Measurements from ENCODE around the gene CCDC78. TPM values are rescaled to one million over a fixed set of nuclear protein-coding genes. Genes with fewer than 3 reads are reported as not detected.

CCDC78 gene
- total RNA-seq, 1 donor from 2014 or later: 2.5 TPM

DNA sequence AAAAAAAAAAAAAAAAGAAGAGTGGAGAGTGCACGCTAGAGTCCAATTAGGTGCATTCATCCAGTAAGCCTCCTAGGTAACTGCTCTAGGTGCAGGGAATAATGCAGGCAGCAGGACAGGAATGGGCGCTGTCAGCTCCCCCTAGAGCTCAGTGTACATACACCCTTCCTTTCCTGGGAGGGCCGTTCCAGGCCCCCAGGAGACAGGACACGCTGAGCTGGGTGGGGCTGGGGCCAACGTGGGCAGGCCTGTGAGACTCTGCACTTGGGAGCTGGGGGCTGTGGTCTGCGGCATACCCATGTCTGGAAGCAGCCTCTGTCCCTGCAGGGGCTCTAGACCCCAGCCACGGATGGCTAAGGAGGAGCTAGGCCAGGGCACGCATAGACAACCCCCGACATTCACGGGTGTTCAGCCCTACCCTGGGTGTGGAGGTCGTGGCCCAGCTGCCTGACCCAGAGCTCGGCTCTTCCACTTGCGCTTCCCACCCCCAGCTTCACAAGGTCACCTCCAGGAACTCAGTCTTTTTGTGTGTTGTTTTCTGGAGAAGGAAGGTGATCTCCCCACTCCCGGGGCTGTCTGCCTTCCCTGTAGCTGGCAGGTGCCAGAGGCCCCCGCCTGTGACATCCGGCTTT lies 6.3 kb downstream of the CCDC78 start:
- H3K27me3 ChIP-seq (ENCODE audit: control insufficient read depth, insufficient read depth, low read length): no peaks in the 10 kb centered on the region
- no peak for DNase-seq (ENCODE audit: low read depth)

GRCh38 chr16:718922-719321 lies 7.3 kb downstream of the CCDC78 start:
- no peak for TF ChIP-seq CTCF (IDR thresholded peaks at IDR 0.05; ENCODE audit: insufficient read depth, low read length, poor library complexity, severe bottlenecking)
- H3K36me3 ChIP-seq (ENCODE audit: control insufficient read depth, insufficient read depth, low read length): no peaks in the 10 kb centered on the region
- H3K27me3 ChIP-seq (ENCODE audit: control insufficient read depth, insufficient read depth, low read length): no peaks in the 10 kb centered on the region
- no peak overlapping the region for H3K4me3 ChIP-seq (ENCODE audit: low read depth, low read length)
- no peak for DNase-seq (ENCODE audit: low read depth)

More for the DNA sequence above, 6.3 kb downstream of the CCDC78 start:
- Histone ChIP-seq H3K4me3 (ENCODE audit: low read depth, low read length) (peak overlapping the region; percentile 80), H3K36me3 (ENCODE audit: control insufficient read depth, insufficient read depth, low read length) (no peaks in the 10 kb centered on the region)
- peak; percentile 53 for TF ChIP-seq CTCF (IDR thresholded peaks at IDR 0.05; ENCODE audit: insufficient read depth, low read length, poor library complexity, severe bottlenecking)

DNA sequence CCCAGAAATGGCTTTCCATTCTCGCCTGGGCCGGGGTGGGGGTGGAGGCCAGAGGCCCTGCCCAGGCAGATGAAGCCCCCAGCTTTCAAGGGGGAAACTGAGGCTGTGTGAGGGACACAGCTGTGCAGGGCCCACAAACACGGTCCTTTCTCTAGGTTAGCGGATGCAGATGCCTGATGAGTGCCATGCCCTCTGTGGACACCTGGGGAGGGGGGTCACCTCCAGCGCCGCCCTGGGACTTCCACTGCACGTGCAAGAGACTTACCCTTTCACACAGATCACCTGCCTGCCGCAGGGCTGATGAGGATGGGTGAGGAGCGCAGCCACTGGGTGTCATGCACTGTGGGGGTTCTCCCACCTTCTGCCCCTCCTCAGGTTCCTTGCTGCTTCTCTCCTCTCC lies 7.9 kb downstream of the CCDC78 start:
- H3K27me3 ChIP-seq (ENCODE audit: control insufficient read depth, insufficient read depth, low read length): no peaks in the 10 kb centered on the region
- DNase-seq (ENCODE audit: low read depth): no peak
- no peak for TF ChIP-seq CTCF (IDR thresholded peaks at IDR 0.05; ENCODE audit: insufficient read depth, low read length, poor library complexity, severe bottlenecking)
- H3K4me3 ChIP-seq (ENCODE audit: low read depth, low read length): no peak overlapping the region
- H3K36me3 ChIP-seq (ENCODE audit: control insufficient read depth, insufficient read depth, low read length): no peaks in the 10 kb centered on the region

DNA sequence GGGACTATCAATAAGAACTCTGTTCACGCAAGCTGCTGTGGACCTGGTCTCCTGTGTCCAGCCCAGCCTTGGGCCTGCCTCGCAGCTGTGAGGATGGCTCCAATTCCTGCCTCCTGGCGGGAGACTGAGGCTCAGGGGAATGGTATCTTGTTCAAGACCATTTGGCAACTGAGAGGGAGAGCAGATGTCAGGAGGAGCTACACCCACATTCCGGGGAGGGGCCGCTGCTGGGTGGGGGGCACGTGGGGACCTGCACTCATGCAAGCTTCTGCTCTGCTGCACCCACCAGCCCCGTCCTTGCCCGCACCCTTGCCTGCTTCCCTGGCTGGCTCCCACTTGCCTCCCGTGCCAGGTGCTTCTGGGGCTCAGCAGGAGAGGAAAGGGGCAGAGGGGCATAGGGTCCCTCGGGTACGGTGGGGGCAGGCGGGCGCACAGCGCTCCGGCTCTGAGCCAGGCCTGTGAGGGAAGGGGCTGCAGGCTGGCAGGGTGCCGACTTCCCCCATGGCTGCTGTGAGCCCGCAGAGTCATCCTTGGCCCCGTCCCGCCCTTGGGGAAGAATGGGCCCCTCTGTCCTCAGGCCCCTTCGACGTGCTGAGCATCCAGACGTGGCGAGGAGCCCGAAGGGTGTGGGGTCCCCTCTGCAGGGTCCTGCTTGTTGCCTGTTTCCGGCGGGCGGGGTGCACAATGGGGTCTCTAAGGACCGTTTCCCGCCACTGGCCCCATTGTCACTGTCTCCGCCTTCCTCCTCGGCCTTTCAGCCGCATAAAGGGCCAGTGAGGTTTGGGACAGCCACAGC lies 8.6 kb downstream of the CCDC78 start:
- no peak overlapping the region for H3K4me3 ChIP-seq (ENCODE audit: low read depth, low read length)
- no peaks in the 10 kb centered on the region for H3K27me3 ChIP-seq (ENCODE audit: control insufficient read depth, insufficient read depth, low read length)
- DNase-seq (ENCODE audit: low read depth): no peak
- no peak for TF ChIP-seq CTCF (IDR thresholded peaks at IDR 0.05; ENCODE audit: insufficient read depth, low read length, poor library complexity, severe bottlenecking)
- H3K36me3 ChIP-seq (ENCODE audit: control insufficient read depth, insufficient read depth, low read length): no peaks in the 10 kb centered on the region

DNA sequence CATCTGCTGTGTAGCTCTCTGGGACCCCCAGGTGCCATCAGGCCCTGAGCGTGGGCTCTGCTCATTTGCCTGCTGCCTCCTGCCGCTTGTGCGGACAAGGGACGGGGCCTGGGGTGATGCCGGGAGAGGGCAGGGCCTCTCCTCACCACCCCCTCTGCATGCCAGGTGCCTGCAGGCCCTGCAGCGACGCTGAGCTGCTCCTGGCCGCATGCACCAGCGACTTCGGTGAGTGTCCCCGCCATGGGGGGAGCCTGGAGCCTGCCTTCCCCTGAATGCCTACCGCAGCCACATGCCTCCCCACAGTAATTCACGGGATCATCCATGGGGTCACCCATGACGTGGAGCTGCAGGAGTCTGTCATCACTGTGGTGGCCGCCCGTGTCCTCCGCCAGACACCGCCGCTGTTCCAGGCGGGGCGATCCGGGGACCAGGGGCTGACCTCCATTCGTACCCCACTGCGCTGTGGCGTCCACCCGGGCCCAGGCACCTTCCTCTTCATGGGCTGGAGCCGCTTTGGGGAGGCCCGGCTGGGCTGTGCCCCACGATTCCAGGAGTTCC lies 9.4 kb downstream of the CCDC78 start:
- Histone ChIP-seq H3K36me3 (ENCODE audit: control insufficient read depth, insufficient read depth, low read length) (no peaks in the 10 kb centered on the region), H3K27me3 (ENCODE audit: control insufficient read depth, insufficient read depth, low read length) (no peaks in the 10 kb centered on the region), H3K4me3 (ENCODE audit: low read depth, low read length) (no peak overlapping the region)
- TF ChIP-seq CTCF (IDR thresholded peaks at IDR 0.05; ENCODE audit: insufficient read depth, low read length, poor library complexity, severe bottlenecking): no peak
- DNase-seq (ENCODE audit: low read depth): no peak

Data from kidney epithelial cell (primary cell).